Activated T-helper 1 cell treated with anti-CD3 and anti-CD28 coated beads, Interleukin-12 subunit alpha, Interleukin-12 subunit beta, Interleukin-2, Interleukin-4 antibody, amounts not matched to agents 30 ng/mL and 10 ng/mL and 1 ng/mL, durations not matched to agents 14 hours and 24 hours and 36 hours (primary cell): ENCODE results near the gene RAMACL. TPM values are rescaled to one million over a fixed set of nuclear protein-coding genes. Genes with fewer than 3 reads are reported as not detected.

Source experiments
- DNase-seq: peaks from one replicate; pipeline ENCODE4 v3.0.0; 2021; ENCODE audit warnings: low spot score
- H3K27ac Mint-ChIP-seq: one replicate; pipeline ENCODE4 v1.8.0; 2021; ENCODE audit warnings: mild to moderate bottlenecking, mixed read lengths
- H3K27me3 Mint-ChIP-seq: one replicate; pipeline ENCODE4 v1.8.0; 2022; ENCODE audit warnings: mild to moderate bottlenecking, moderate library complexity, mixed read lengths; ENCODE audit not compliant: insufficient read depth
- H3K36me3 Mint-ChIP-seq: one replicate; pipeline ENCODE4 v1.8.0; 2021; ENCODE audit warnings: low read depth, mixed read lengths
- H3K4me1 Mint-ChIP-seq: one replicate; pipeline ENCODE4 v1.8.0; 2021; ENCODE audit warnings: low read depth, mixed read lengths
- H3K4me3 Mint-ChIP-seq: one replicate; pipeline ENCODE4 v1.8.0; 2021; ENCODE audit warnings: mild to moderate bottlenecking, moderate library complexity, mixed read lengths
- H3K9me3 Mint-ChIP-seq: one replicate; pipeline ENCODE4 v1.8.0; 2021; ENCODE audit warnings: mixed read lengths
- intact Hi-C: fragments of 100-400 bp; cut with micrococcal nuclease; formaldehyde crosslinking; loops from one replicate; pipeline ENCODE4 v1.15.1; 2024
- total RNA-seq: library from RNA; stranded (reverse); gene quantifications from 2 replicates; pipeline ENCODE4 v1.2.3, GENCODE V29; 2022

Gene RAMACL
- total RNA-seq, 1 donor from 2014 or later: 0.29 TPM

- intact Hi-C loops: loop anchor here (5.0 kb wide), 1 partner anchor 348 kb away; no protein-coding TSS in a partner anchor
- Mint-ChIP-seq H3K9me3 (no peaks in the 10 kb centered on the region), H3K27me3 (peaks cover 46% of the 10 kb centered on the region), H3K36me3 (no peaks in the 10 kb centered on the region), H3K4me3 (no peak overlapping the region), H3K4me1 (peaks cover 29% of the 10 kb centered on the region), H3K27ac (no peak overlapping the region)
- DNase-seq: no peak
These were observed 38.9 kb upstream of the RAMACL start for GRCh38 chr6:166625356-166625755.

DNA sequence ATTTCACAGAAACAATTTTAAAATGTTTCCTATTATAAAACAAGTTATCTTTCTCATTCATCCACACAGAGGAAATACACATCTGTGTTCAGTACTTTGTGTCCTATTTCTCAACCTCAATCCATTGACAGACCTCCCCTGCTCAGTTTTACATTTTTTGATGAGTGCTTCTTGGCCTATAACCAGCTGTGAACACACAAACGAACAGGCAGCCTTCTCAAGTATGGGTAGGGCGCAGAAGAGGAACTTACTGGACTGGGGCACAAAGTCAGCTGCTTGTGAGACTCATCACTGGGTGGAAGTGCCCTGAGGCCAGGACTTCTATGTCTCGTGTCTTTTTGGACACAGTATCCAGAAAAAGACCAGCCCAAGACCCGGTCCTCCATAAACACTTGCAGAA is 37.8 kb upstream of the RAMACL start:
- no peaks in the 10 kb centered on the region for H3K36me3 Mint-ChIP-seq
- no peaks in the 10 kb centered on the region for H3K9me3 Mint-ChIP-seq
- peaks cover 23% of the 10 kb centered on the region for H3K4me1 Mint-ChIP-seq
- intact Hi-C loops: no loop called here
- no peak overlapping the region for H3K27ac Mint-ChIP-seq
- DNase-seq: no peak
- H3K4me3 Mint-ChIP-seq: no peak overlapping the region
- H3K27me3 Mint-ChIP-seq: peaks cover 40% of the 10 kb centered on the region

DNA sequence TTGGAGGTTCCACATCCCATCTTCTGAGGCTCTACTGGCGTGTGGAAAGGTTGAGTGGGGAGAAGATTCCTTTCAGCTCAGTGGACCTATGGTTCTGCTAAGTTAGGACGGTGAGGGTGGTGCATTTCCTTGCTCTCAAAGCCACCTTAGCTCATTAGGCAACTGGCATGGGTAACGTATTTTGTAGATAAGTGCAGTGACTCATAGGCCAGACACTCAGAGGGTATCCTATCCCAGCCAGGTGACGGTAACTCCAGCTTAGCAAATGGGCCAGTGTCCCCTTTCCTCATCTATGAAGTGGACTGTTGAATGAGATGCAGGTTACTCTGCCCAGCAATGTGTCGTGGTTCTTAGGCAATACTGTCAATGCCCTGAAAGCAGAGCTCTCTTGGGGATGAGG is 36.8 kb upstream of the RAMACL start:
- H3K27me3 Mint-ChIP-seq: peaks cover 35% of the 10 kb centered on the region
- H3K4me1 Mint-ChIP-seq: peaks cover 15% of the 10 kb centered on the region
- no peak overlapping the region for H3K4me3 Mint-ChIP-seq
- H3K36me3 Mint-ChIP-seq: no peaks in the 10 kb centered on the region
- H3K9me3 Mint-ChIP-seq: no peaks in the 10 kb centered on the region
- intact Hi-C loops: no loop called here
- no peak overlapping the region for H3K27ac Mint-ChIP-seq
- no peak for DNase-seq

DNA sequence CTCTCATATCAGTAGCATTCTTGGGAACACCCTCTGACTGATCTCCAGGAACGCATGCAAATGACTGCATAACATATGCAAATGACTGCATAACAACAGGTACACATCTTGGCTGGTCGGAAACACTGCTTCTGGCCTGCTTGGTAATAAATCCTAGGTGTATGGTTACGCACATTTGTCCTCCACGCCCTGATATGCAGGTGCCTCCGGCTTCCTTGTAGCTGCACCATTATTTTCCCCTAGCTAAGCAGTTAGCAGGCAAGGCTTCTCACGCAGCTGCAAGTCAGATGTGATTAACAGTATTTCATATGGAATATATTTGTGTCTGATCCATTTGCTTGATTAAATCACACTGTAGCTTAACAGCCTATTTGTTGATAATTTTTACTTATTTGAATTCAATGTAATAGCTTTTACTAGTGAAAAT is 34.6 kb upstream of the RAMACL start:
- H3K4me1 Mint-ChIP-seq: peaks cover 8% of the 10 kb centered on the region
- H3K27me3 Mint-ChIP-seq: peaks cover 28% of the 10 kb centered on the region
- H3K9me3 Mint-ChIP-seq: no peaks in the 10 kb centered on the region
- H3K27ac Mint-ChIP-seq: no peak overlapping the region
- no peak for DNase-seq
- intact Hi-C loops: no loop called here
- no peaks in the 10 kb centered on the region for H3K36me3 Mint-ChIP-seq
- no peak overlapping the region for H3K4me3 Mint-ChIP-seq

GRCh38 chr6:166620478-166621113 is 34.1 kb upstream of the RAMACL start:
- DNase-seq: no peak
- Mint-ChIP-seq H3K9me3 (no peaks in the 10 kb centered on the region), H3K36me3 (no peaks in the 10 kb centered on the region), H3K4me1 (peaks cover 3% of the 10 kb centered on the region), H3K27me3 (peaks cover 23% of the 10 kb centered on the region), H3K27ac (no peak overlapping the region), H3K4me3 (no peak overlapping the region)
- intact Hi-C loops: no loop called here

- Mint-ChIP-seq H3K27me3 (peaks cover 16% of the 10 kb centered on the region), H3K27ac (no peak overlapping the region), H3K4me1 (no peaks in the 10 kb centered on the region), H3K36me3 (no peaks in the 10 kb centered on the region), H3K9me3 (no peaks in the 10 kb centered on the region), H3K4me3 (no peak overlapping the region)
- intact Hi-C loops: no loop called here
- no peak for DNase-seq
These were observed 33.4 kb upstream of the RAMACL start for GRCh38 chr6:166619912-166620311.

GRCh38 chr6:166618866-166619761 is 32.6 kb upstream of the RAMACL start:
- no peak for DNase-seq
- no peaks in the 10 kb centered on the region for H3K9me3 Mint-ChIP-seq
- peaks cover 15% of the 10 kb centered on the region for H3K27me3 Mint-ChIP-seq
- intact Hi-C loops: no loop called here
- no peaks in the 10 kb centered on the region for H3K4me1 Mint-ChIP-seq
- no peak overlapping the region for H3K27ac Mint-ChIP-seq
- no peak overlapping the region for H3K4me3 Mint-ChIP-seq
- no peaks in the 10 kb centered on the region for H3K36me3 Mint-ChIP-seq

DNA sequence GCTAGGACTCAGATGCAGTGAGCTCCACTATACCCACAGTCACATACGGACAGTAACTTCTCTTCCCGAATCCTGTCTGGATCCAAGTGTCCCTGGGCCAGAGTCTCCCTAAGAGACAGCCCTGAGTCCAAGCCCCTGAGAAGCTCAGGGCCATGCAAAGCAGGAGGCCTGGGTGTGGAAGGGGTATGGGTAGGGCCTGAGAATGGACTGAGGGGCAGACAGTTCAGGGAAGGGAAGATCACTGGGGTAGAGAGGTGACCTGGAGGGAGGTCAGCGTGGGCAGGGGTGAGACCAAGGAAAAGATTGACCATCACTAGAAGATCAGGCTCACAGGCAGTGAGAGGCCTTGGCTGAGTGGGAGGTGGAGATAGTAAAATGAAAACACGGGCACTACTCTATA is 31.8 kb upstream of the RAMACL start:
- Mint-ChIP-seq H3K36me3 (no peaks in the 10 kb centered on the region), H3K27ac (no peak overlapping the region), H3K27me3 (peaks cover 9% of the 10 kb centered on the region), H3K4me3 (no peak overlapping the region), H3K4me1 (no peaks in the 10 kb centered on the region), H3K9me3 (no peaks in the 10 kb centered on the region)
- intact Hi-C loops: no loop called here
- DNase-seq: no peak

- intact Hi-C loops: no loop called here
- Mint-ChIP-seq H3K9me3 (no peaks in the 10 kb centered on the region), H3K36me3 (no peaks in the 10 kb centered on the region)
These were observed 30.9 kb upstream of the RAMACL start for GRCh38 chr6:166617359-166617758.

GRCh38 chr6:166616261-166617238 is 30.1 kb upstream of the RAMACL start:
- no peaks in the 10 kb centered on the region for H3K27me3 Mint-ChIP-seq
- intact Hi-C loops: no loop called here
- H3K27ac Mint-ChIP-seq: no peak overlapping the region
- no peaks in the 10 kb centered on the region for H3K4me1 Mint-ChIP-seq
- no peaks in the 10 kb centered on the region for H3K36me3 Mint-ChIP-seq
- H3K9me3 Mint-ChIP-seq: no peaks in the 10 kb centered on the region
- no peak overlapping the region for H3K4me3 Mint-ChIP-seq
- DNase-seq: no peak

More at GRCh38 chr6:166617359-166617758, 30.9 kb upstream of the RAMACL start:
- Mint-ChIP-seq H3K27me3 (no peaks in the 10 kb centered on the region), H3K4me1 (no peaks in the 10 kb centered on the region), H3K4me3 (no peak overlapping the region), H3K27ac (no peak overlapping the region)
- DNase-seq: no peak

DNA sequence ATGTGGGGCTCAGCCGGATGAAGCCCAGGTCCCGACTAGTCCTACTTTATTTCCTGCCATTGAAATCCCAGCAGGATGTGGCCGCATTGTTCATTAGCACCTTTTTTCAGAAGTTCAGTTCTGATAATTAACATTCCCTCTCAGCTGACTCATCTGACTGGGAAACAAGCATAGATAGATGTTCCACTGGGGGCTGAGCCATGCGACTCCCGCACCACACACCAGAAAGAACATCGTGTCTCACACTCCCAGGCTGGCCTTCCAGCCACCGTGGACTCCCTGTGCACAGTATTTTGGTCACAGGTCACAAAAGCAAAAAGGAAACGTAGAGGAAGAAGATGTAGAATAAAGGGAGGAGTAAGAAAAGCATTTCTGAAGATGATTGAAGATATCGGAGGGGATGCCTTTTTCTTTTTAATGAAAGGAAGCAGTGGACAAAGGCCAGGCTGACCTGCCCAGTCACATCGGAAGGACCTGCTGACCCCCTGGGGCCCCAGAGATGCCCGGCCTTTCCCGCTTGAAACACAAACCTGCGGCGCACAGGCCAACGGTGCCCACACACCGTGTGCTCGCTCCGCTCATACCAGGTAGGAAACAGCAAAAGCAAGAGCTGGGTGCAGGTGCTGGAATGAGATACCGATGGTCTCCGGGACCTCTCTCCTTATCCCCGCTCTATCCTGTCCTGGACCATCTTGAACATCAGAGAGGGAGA is 28.7 kb upstream of the RAMACL start:
- H3K36me3 Mint-ChIP-seq: no peaks in the 10 kb centered on the region
- no peaks in the 10 kb centered on the region for H3K9me3 Mint-ChIP-seq
- no peak for DNase-seq
- no peaks in the 10 kb centered on the region for H3K27me3 Mint-ChIP-seq
- intact Hi-C loops: no loop called here
- H3K4me1 Mint-ChIP-seq: no peaks in the 10 kb centered on the region
- no peak overlapping the region for H3K27ac Mint-ChIP-seq
- no peak overlapping the region for H3K4me3 Mint-ChIP-seq

GRCh38 chr6:166614589-166614988 is 28.1 kb upstream of the RAMACL start:
- no peak for DNase-seq

More at GRCh38 chr6:166614589-166614988, 28.1 kb upstream of the RAMACL start:
- Mint-ChIP-seq H3K36me3 (no peaks in the 10 kb centered on the region), H3K4me1 (no peaks in the 10 kb centered on the region), H3K4me3 (no peak overlapping the region), H3K27ac (no peak overlapping the region), H3K9me3 (no peaks in the 10 kb centered on the region), H3K27me3 (no peaks in the 10 kb centered on the region)
- intact Hi-C loops: no loop called here
